HG03521 (cell line): ENCODE results near the gene PGGHG.
"Not testable (repeated sequence)": the region's sequence is repeated elsewhere in the genome, so short reads cannot be mapped to it uniquely, and the experiment has no call there.

Experiments
- ATAC-seq: cut with Tn5 transposase; IDR thresholded peaks from one replicate; pipeline ENCODE4 v1.9.1; 2021; ENCODE audit warnings: mild to moderate bottlenecking, moderate library complexity; ENCODE audit not compliant: unreplicated experiment

Gene PGGHG

GRCh38 chr11:311013-311748 lies 22.3 kb downstream of the PGGHG start:
- ATAC-seq = peak; percentile 39

- ATAC-seq = no peak
These were observed 23.3 kb downstream of the PGGHG start for GRCh38 chr11:312092-312816.

- ATAC-seq = no peak
These were observed 24.4 kb downstream of the PGGHG start for GRCh38 chr11:313304-313786.

GRCh38 chr11:313787-314553 lies 25.0 kb downstream of the PGGHG start, which contains the start of gene IFITM1:
Gene IFITM1, plus strand, starts transcription at chr11:314040. Its CDS starts 131 bp downstream, at chr11:314171.
- ATAC-seq = no peak

GRCh38 chr11:314554-314875 lies 25.6 kb downstream of the PGGHG start:
- not testable (repeated sequence) for ATAC-seq

GRCh38 chr11:315051-315481 lies 26.1 kb downstream of the PGGHG start:
- ATAC-seq = no peak

- no peak for ATAC-seq
These were observed 26.6 kb downstream of the PGGHG start for GRCh38 chr11:315516-315994.

- no peak for ATAC-seq
These were observed 27.2 kb downstream of the PGGHG start for GRCh38 chr11:316031-316701.

- no peak for ATAC-seq
These were observed 28.0 kb downstream of the PGGHG start for GRCh38 chr11:316891-317301.

GRCh38 chr11:317668-318404 lies 28.9 kb downstream of the PGGHG start:
- ATAC-seq = not testable (repeated sequence)

GRCh38 chr11:318405-319120 lies 29.6 kb downstream of the PGGHG start:
- ATAC-seq = not testable (repeated sequence)

GRCh38 chr11:319121-319887 lies 30.4 kb downstream of the PGGHG start:
- not testable (repeated sequence) for ATAC-seq

GRCh38 chr11:319888-320273 lies 31.0 kb downstream of the PGGHG start:
- ATAC-seq = not testable (repeated sequence)

GRCh38 chr11:324156-324555 lies 35.2 kb downstream of the PGGHG start:
- no peak for ATAC-seq

GRCh38 chr11:324593-325517 lies 35.9 kb downstream of the PGGHG start:
- ATAC-seq = not testable (repeated sequence)

GRCh38 chr11:325796-326591 lies 37.1 kb downstream of the PGGHG start:
- no peak for ATAC-seq

- ATAC-seq = no peak
These were observed 37.6 kb downstream of the PGGHG start for GRCh38 chr11:326592-326841.
